ENCODE data around the gene G6PD.
"Not testable (repeated sequence)": the region's sequence is repeated elsewhere in the genome, so short reads cannot be mapped to it uniquely, and the experiment has no call there.

DNA sequence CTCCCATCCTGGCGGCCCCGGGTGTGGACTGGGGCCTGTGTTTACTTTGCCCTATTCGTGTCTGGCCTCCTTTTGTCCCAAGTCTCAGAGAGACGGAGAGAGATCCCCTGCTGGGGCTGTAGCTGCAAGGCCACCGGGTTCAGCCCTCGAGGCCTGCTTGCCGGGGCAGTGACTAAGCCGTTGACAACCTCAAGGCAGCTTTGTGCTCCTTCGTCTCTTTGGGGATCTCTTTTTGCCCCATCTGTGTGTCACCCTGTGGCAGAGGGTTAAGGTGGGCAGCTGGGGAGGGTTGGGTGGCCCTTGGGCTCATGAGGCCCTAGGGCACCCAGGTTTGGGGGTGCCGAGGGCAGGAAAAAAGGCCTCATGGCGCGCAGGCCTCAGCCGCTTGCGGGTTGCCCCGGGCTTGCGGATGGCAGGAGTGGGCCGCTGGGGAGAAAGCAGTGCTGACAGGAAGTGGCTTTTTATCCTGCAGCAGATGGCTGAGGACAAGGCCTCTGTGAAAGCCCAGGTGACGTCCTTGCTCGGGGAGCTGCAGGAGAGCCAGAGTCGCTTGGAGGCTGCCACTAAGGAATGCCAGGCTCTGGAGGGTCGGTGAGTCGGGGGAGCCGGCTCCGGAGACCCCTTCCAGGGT lies 11.5 kb upstream of the G6PD start:
- not testable (repeated sequence) for TF ChIP-seq POLR2A (IDR thresholded peaks at IDR 0.05; ENCODE audit: low read depth, low read length); RAD21 (IDR thresholded peaks at IDR 0.05; ENCODE audit: low read length); CEBPB (IDR thresholded peaks at IDR 0.05; ENCODE audit: low read depth, low read length); CHD1 (IDR thresholded peaks at IDR 0.05; ENCODE audit: low read depth, low read length); SMC3 (IDR thresholded peaks at IDR 0.05; ENCODE audit: low read depth, low read length); MXI1 (IDR thresholded peaks at IDR 0.05; ENCODE audit: borderline replicate concordance, low read depth, low read length); RFX5 (IDR thresholded peaks at IDR 0.05; ENCODE audit: low read depth, low read length)
- TF ChIP-seq, protein P1, sequence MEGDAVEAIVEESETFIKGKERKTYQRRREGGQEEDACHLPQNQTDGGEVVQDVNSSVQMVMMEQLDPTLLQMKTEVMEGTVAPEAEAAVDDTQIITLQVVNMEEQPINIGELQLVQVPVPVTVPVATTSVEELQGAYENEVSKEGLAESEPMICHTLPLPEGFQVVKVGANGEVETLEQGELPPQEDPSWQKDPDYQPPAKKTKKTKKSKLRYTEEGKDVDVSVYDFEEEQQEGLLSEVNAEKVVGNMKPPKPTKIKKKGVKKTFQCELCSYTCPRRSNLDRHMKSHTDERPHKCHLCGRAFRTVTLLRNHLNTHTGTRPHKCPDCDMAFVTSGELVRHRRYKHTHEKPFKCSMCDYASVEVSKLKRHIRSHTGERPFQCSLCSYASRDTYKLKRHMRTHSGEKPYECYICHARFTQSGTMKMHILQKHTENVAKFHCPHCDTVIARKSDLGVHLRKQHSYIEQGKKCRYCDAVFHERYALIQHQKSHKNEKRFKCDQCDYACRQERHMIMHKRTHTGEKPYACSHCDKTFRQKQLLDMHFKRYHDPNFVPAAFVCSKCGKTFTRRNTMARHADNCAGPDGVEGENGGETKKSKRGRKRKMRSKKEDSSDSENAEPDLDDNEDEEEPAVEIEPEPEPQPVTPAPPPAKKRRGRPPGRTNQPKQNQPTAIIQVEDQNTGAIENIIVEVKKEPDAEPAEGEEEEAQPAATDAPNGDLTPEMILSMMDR (conservative IDR thresholded peaks at IDR 0.05; ENCODE audit: low read depth, low read length), result not testable (repeated sequence)
- TF ChIP-seq, protein P2, sequence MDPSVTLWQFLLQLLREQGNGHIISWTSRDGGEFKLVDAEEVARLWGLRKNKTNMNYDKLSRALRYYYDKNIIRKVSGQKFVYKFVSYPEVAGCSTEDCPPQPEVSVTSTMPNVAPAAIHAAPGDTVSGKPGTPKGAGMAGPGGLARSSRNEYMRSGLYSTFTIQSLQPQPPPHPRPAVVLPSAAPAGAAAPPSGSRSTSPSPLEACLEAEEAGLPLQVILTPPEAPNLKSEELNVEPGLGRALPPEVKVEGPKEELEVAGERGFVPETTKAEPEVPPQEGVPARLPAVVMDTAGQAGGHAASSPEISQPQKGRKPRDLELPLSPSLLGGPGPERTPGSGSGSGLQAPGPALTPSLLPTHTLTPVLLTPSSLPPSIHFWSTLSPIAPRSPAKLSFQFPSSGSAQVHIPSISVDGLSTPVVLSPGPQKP (IDR thresholded peaks at IDR 0.05; ENCODE audit: borderline replicate concordance, low read depth, low read length), result not testable (repeated sequence)
